CD14-positive monocyte (primary cell): ENCODE measurements around the gene CDIPT. TPM values are rescaled to one million over a fixed set of nuclear protein-coding genes. Genes with fewer than 3 reads are reported as not detected.
"Not testable (repeated sequence)": the region's sequence is repeated elsewhere in the genome, so short reads cannot be mapped to it uniquely, and the experiment has no call there.

ENCODE experiments used
- DNase-seq, 3 donors: peaks; one replicate each; pipeline ENCODE4 v3.0.0-alpha.2; 2011 to 2022
- H2AFZ ChIP-seq: 2 replicates; pipeline ENCODE4 v1.6.0; 2012; ENCODE audit warnings: mild to moderate bottlenecking, low read depth, low read length, inconsistent platforms; ENCODE audit not compliant: insufficient read depth, poor library complexity, severe bottlenecking
- H3K27ac ChIP-seq, 2 donors: 1 replicate in 1 of 2; 2 replicates in 1 of 2; pipeline ENCODE4 v1.5.1; 2012 to 2013; ENCODE audit warnings: low read length in 2 of 2, control low read depth in 1 of 2, inconsistent platforms in 1 of 2, low read depth in 1 of 2, mild to moderate bottlenecking in 1 of 2
- H3K27me3 ChIP-seq, 2 donors: one replicate each; pipeline versions ENCODE4 v1.6.0 to v1.6.1; 2011 to 2013; ENCODE audit warnings: low read length in 2 of 2; ENCODE audit not compliant: control insufficient read depth in 2 of 2, insufficient read depth in 2 of 2
- H3K36me3 ChIP-seq, 2 donors: replicated peaks in 1 of 2; 1 replicate in 1 of 2; 2 replicates in 1 of 2; pipeline versions ENCODE4 v1.5.1 to v1.6.1; 2012 to 2013; ENCODE audit warnings: low read length in 2 of 2, control low read depth in 1 of 2, inconsistent platforms in 1 of 2, mild to moderate bottlenecking in 1 of 2; ENCODE audit not compliant: insufficient read depth in 2 of 2, control insufficient read depth in 1 of 2
- H3K4me1 ChIP-seq, 2 donors: 1 replicate in 1 of 2; 2 replicates in 1 of 2; pipeline versions ENCODE4 v1.5.1 to v1.6.1; 2012 to 2013; ENCODE audit warnings: low read length in 2 of 2, control low read depth in 1 of 2, inconsistent platforms in 1 of 2, mild to moderate bottlenecking in 1 of 2, moderate library complexity in 1 of 2; ENCODE audit not compliant: insufficient read depth in 2 of 2, control insufficient read depth in 1 of 2
- H3K4me2 ChIP-seq: replicated peaks from 2 replicates; pipeline ENCODE3; 2012; ENCODE audit warnings: low read length, moderate library complexity, mild to moderate bottlenecking; ENCODE audit not compliant: poor library complexity, severe bottlenecking; ENCODE audit errors: extremely low read depth
- H3K4me3 ChIP-seq, 3 experiments: fragments of 200-600 bp in 1 of 3; sonication (generic) in 1 of 3; replicated peaks in 1 of 3; 1 replicate in 2 of 3; 2 replicates in 1 of 3; pipeline ENCODE4 v1.5.1; 2011 to 2013; ENCODE audit warnings: low read length in 3 of 3, mild to moderate bottlenecking in 3 of 3, control low read depth in 2 of 3, low read depth in 2 of 3, inconsistent platforms in 1 of 3, moderate library complexity in 1 of 3
- H3K79me2 ChIP-seq: 2 replicates; pipeline ENCODE4 v1.6.0; 2012; ENCODE audit warnings: mild to moderate bottlenecking, control low read depth, inconsistent platforms, low read length, moderate library complexity; ENCODE audit not compliant: insufficient read depth
- H3K9ac ChIP-seq: 2 replicates; pipeline ENCODE4 v1.6.0; 2017; ENCODE audit warnings: low read length, mild to moderate bottlenecking; ENCODE audit not compliant: insufficient read depth, poor library complexity, severe bottlenecking
- H3K9me3 ChIP-seq, 2 donors: replicated peaks in 1 of 2; 1 replicate in 1 of 2; 2 replicates in 1 of 2; pipeline versions ENCODE4 v1.5.1 to v1.6.1; 2012 to 2013; ENCODE audit warnings: low read length in 2 of 2, control low read depth in 1 of 2; ENCODE audit not compliant: control insufficient read depth in 1 of 2, insufficient read depth in 1 of 2
- H4K20me1 ChIP-seq: 2 replicates; pipeline ENCODE4 v1.6.0; 2012; ENCODE audit warnings: mild to moderate bottlenecking, low read length, control low read depth, moderate library complexity; ENCODE audit not compliant: insufficient read depth
- H3K27ac Mint-ChIP-seq, 7 donors: one replicate each; pipeline ENCODE4 v1.8.0; 2020; ENCODE audit warnings: mild to moderate bottlenecking in 7 of 7, mixed read lengths in 7 of 7, moderate library complexity in 6 of 7, inconsistent platforms in 2 of 7
- H3K27me3 Mint-ChIP-seq, 3 donors: one replicate each; pipeline ENCODE4 v1.8.0; 2021 to 2022; ENCODE audit warnings: low read depth in 3 of 3, mild to moderate bottlenecking in 3 of 3, mixed read lengths in 3 of 3, moderate library complexity in 3 of 3, inconsistent platforms in 1 of 3
- H3K36me3 Mint-ChIP-seq, 2 donors: one replicate each; pipeline ENCODE4 v1.8.0; 2020; ENCODE audit warnings: mixed read lengths in 2 of 2, inconsistent platforms in 1 of 2, mild to moderate bottlenecking in 1 of 2
- H3K4me1 Mint-ChIP-seq: one replicate; pipeline ENCODE4 v1.8.0; 2020; ENCODE audit warnings: mild to moderate bottlenecking, mixed read lengths
- H3K4me3 Mint-ChIP-seq, 2 donors: one replicate each; pipeline ENCODE4 v1.8.0; 2020; ENCODE audit warnings: mild to moderate bottlenecking in 2 of 2, mixed read lengths in 2 of 2, moderate library complexity in 1 of 2
- H3K9me3 Mint-ChIP-seq, 7 donors: one replicate each; pipeline ENCODE4 v1.8.0; 2020 to 2022; ENCODE audit warnings: mixed read lengths in 7 of 7, mild to moderate bottlenecking in 6 of 7, moderate library complexity in 6 of 7, inconsistent platforms in 2 of 7
- CTCF ChIP-seq: fragments of 200-600 bp; IDR thresholded peaks from one replicate; pipeline ENCODE4 v1.8.0; 2022; ENCODE audit warnings: antibody characterized with exemption, mild to moderate bottlenecking
- WGBS: methylation state at CpG from one replicate; pipeline ENCODE4 v1.1.5; 2013; ENCODE audit warnings: missing lambda C conversion rate; ENCODE audit not compliant: insufficient coverage; 5-methylcytosine and 5-hydroxymethylcytosine counted together
- intact Hi-C, 2 donors: fragments of 100-400 bp; cut with micrococcal nuclease; formaldehyde crosslinking; loops; one replicate each; pipeline versions ENCODE4 v1.15.0 to v1.15.1; 2023
- polyA plus RNA-seq, 3 donors: library from polyadenylated mRNA; depleted of rRNA in 1 of 3; unstranded in 2 of 3; stranded (reverse) in 1 of 3; fragments of 300-500 nt in 2 of 3; fragments of >200 nt in 1 of 3; fragmentation: Illumina TruSeq in 2 of 3; gene quantifications; 1 replicate in 2 of 3; 2 replicates in 1 of 3; pipeline ENCODE4 v1.2.3, GENCODE V29; 2012 to 2021

CDIPT gene
- polyA plus RNA-seq, 3 donors, result 67.2 to 98.8 (median 93.5) TPM

GRCh38 chr16:29911676-29912010 is 48.6 kb upstream of the CDIPT start:
- no peak overlapping the region for H3K27ac Mint-ChIP-seq
- Histone ChIP-seq H3K4me3 (no peak overlapping the region), H3K27ac (no peak overlapping the region), H2AFZ (no peak overlapping the region), H4K20me1 (peaks cover under 1% of the 10 kb centered on the region), H3K79me2 (no peaks in the 10 kb centered on the region), H3K4me2 (no peak overlapping the region), H3K4me1 (peaks cover 14 to 16% of the 10 kb centered on the region in 2 donors), H3K36me3 (peaks cover 9 to 34% of the 10 kb centered on the region in 2 donors), H3K9ac (no peak overlapping the region), H3K9me3 (no peaks in the 10 kb centered on the region), H3K27me3 (no peaks in the 10 kb centered on the region)
- intact Hi-C loops, result no loop called here
- no peak for TF ChIP-seq CTCF
- no peak for DNase-seq
- peaks cover 37 to 47% of the 10 kb centered on the region in 2 donors for H3K36me3 Mint-ChIP-seq
- 96% methylated on average over 6 of the region's 15 CpGs for WGBS
- no peak overlapping the region for H3K4me3 Mint-ChIP-seq
- peaks cover 0 to 2% (median 0%) of the 10 kb centered on the region in 7 donors for H3K9me3 Mint-ChIP-seq
- H3K27me3 Mint-ChIP-seq, result no peaks in the 10 kb centered on the region
- peaks cover 16% of the 10 kb centered on the region for H3K4me1 Mint-ChIP-seq

GRCh38 chr16:29910819-29911675 is 48.0 kb upstream of the CDIPT start:
- Histone ChIP-seq H3K4me3 (no peak overlapping the region), H3K27me3 (no peaks in the 10 kb centered on the region), H3K9me3 (no peaks in the 10 kb centered on the region), H3K27ac (no peak overlapping the region), H4K20me1 (no peaks in the 10 kb centered on the region), H3K9ac (no peak overlapping the region), H2AFZ (no peak overlapping the region), H3K36me3 (peaks cover 9 to 29% of the 10 kb centered on the region in 2 donors), H3K79me2 (no peaks in the 10 kb centered on the region), H3K4me2 (no peak overlapping the region), H3K4me1 (peaks cover 14 to 16% of the 10 kb centered on the region in 2 donors)
- Mint-ChIP-seq H3K9me3 (peaks cover 0 to 2% (median 0%) of the 10 kb centered on the region in 7 donors), H3K36me3 (peaks cover 35 to 46% of the 10 kb centered on the region in 2 donors), H3K27ac (peak overlapping the region in 3 of 7 donors; percentile 13 to 71 (median 37)), H3K4me3 (no peak overlapping the region), H3K4me1 (peaks cover 16% of the 10 kb centered on the region), H3K27me3 (no peaks in the 10 kb centered on the region)
- no peak for DNase-seq
- intact Hi-C loops, result no loop called here
- WGBS, result 93% methylated on average over 18 of the region's 20 CpGs
- no peak for TF ChIP-seq CTCF

- H3K9me3 Mint-ChIP-seq, H3K79me2 ChIP-seq, DNase-seq, H4K20me1 ChIP-seq, H3K27ac ChIP-seq, H2AFZ ChIP-seq, H3K4me3 ChIP-seq, H3K4me3 Mint-ChIP-seq, H3K9ac ChIP-seq, intact Hi-C loops, H3K27me3 Mint-ChIP-seq, H3K9me3 ChIP-seq, H3K4me2 ChIP-seq, H3K27me3 ChIP-seq: not testable (repeated sequence)
- Mint-ChIP-seq H3K27ac (peak overlapping the region in 1 of 7 donors; percentile 71), H3K4me1 (peaks cover 16% of the 10 kb centered on the region), H3K36me3 (peaks cover 25 to 34% of the 10 kb centered on the region in 2 donors)
- Histone ChIP-seq H3K36me3 (peaks cover 6 to 17% of the 10 kb centered on the region in 2 donors), H3K4me1 (peaks cover 14 to 16% of the 10 kb centered on the region in 2 donors)
- 80% methylated on average over 1 of the region's 6 CpGs for WGBS
Measured at GRCh38 chr16:29909851-29910250, 46.8 kb upstream of the CDIPT start.
